GM21381 (cell line): ENCODE data around the gene CORO7.

Experiments used
- ATAC-seq: cut with Tn5 transposase; IDR thresholded peaks from one replicate; pipeline ENCODE4 v1.9.1; 2021; ENCODE audit warnings: mild to moderate bottlenecking, moderate library complexity; ENCODE audit not compliant: unreplicated experiment

The CORO7 gene

GRCh38 chr16:4313563-4314531 lies 102.5 kb downstream of the CORO7 start:
- ATAC-seq = no peak

GRCh38 chr16:4309833-4310266 lies 106.5 kb downstream of the CORO7 start:
- no peak for ATAC-seq

GRCh38 chr16:4309102-4309832 lies 107.1 kb downstream of the CORO7 start:
- ATAC-seq = no peak

- ATAC-seq = peak; percentile 88
Observed at GRCh38 chr16:4307215-4308037, 109.0 kb downstream of the CORO7 start.

- no peak for ATAC-seq
Observed at GRCh38 chr16:4306470-4307214, 109.8 kb downstream of the CORO7 start.
